ENCODE measurements around the gene BMF.
A peak's percentile ranks its signal among the peaks of the same experiment; 100 is the strongest.

The BMF gene

GRCh38 chr15:40072216-40072990, 36.3 kb downstream of the BMF start:
- Mint-ChIP-seq H3K27ac (no peak overlapping the region), H3K4me3 (no peak overlapping the region), H3K36me3 (peaks cover 8% of the 10 kb centered on the region), H3K9me3 (no peaks in the 10 kb centered on the region), H3K4me1 (peaks cover 17% of the 10 kb centered on the region)
- ATAC-seq = no peak
- DNase-seq (ENCODE audit: low spot score in 2 of 2) = no peak

GRCh38 chr15:40070608-40071218, 38.0 kb downstream of the BMF start:
- ATAC-seq (no peak), DNase-seq (ENCODE audit: low spot score in 2 of 2) (no peak)
- peaks cover 8% of the 10 kb centered on the region for H3K36me3 Mint-ChIP-seq
- peaks cover 17% of the 10 kb centered on the region for H3K4me1 Mint-ChIP-seq
- H3K4me3 Mint-ChIP-seq = no peak overlapping the region
- H3K27ac Mint-ChIP-seq = no peak overlapping the region
- H3K9me3 Mint-ChIP-seq = no peaks in the 10 kb centered on the region

- peaks cover 8% of the 10 kb centered on the region for H3K36me3 Mint-ChIP-seq
- no peak overlapping the region for H3K27ac Mint-ChIP-seq
- no peak for DNase-seq (ENCODE audit: low spot score in 2 of 2)
Observed at GRCh38 chr15:40070166-40070557, 38.5 kb downstream of the BMF start.

DNA sequence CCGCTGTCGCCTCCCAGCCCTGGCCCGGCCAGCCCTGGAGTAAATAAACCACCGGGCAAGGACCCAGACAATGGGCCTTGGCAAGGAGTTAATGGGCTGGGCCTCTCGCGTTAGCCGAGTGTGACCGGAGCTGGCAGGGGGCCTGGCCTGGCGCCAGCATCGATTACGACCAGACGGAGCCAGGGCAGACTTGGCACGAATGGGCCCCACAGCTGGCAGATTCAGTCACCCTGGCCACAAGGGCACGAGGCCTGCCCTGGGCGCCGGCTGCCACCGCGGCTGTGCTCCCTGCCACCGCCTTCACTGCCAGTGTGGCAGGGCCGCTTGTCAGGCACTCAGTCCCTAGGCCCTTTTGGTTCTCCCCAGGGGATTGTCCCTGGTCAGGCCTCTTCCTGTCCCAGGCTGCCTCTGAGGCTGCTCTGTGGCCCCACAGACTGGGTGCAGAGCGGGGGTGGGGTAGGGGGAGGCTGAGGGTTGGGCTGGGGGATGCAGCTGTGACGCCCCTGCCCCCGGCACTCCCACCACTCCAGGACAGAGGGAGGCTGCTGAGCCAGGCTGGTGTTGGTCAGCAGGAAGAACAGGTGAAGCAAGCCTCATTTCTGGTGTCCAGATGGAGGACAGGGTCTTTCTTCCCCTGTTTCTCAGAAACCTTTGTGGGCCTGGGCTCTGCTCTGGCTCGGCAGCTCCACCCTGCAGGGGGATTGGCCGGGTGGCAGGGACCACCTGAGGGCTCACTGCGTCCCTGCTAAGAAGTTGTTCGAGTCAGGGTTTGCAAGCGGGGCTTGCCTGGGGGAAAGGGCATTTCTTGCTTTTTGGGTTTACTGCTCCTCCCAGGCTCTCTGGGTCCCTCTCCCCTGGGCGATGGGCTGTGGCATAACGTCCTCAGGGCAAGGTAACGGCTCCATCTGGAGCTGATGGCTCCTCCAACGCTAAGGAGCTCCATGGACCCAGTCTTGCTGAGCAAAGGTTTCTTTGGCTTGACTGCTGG, 39.2 kb downstream of the BMF start:
- no peak overlapping the region for H3K4me3 Mint-ChIP-seq
- H3K27ac Mint-ChIP-seq = no peak overlapping the region
- ATAC-seq (peak; percentile 46), DNase-seq (ENCODE audit: low spot score in 2 of 2) (no peak)
- H3K9me3 Mint-ChIP-seq = no peaks in the 10 kb centered on the region
- H3K36me3 Mint-ChIP-seq = peaks cover 12% of the 10 kb centered on the region
- peaks cover 18% of the 10 kb centered on the region for H3K4me1 Mint-ChIP-seq

More at GRCh38 chr15:40070166-40070557, 38.5 kb downstream of the BMF start:
- no peak for ATAC-seq
- H3K4me1 Mint-ChIP-seq = peaks cover 11% of the 10 kb centered on the region
- H3K9me3 Mint-ChIP-seq = no peaks in the 10 kb centered on the region
- no peak overlapping the region for H3K4me3 Mint-ChIP-seq

DNA sequence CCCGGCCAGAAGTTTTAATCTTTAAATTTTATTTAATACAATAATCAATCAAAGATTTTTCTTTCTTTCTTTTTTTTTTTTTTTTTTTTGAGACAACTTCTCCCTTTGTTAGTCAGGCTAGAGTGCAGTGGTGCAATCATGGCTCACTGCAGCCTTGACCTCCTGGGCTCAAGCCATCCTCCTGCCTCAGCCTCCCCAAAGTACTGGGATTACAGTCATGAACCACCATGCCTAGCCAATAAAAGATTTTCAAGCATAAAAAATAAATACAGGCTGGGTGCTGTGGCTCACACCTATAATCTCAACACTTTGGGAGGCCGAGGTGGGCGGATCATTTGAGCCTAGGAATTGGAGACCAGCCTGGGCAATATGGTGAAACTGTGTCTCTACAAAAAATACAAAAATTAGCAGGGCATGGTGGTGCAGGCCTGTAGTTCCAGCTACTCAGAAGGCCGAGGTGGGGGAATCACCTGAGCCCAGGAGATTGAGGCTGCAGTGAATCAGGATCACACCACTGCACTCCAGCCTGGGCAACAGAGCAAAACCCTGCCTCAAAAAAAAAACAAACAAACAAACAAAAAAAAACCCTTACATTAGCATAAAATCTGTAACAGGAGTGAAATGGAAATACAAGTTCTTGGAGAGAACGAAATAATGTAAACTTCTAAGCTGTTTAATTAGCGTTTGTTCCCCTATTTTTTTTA, 40.6 kb downstream of the BMF start:
- Mint-ChIP-seq H3K4me3 (no peak overlapping the region), H3K36me3 (peaks cover 6% of the 10 kb centered on the region), H3K27ac (no peak overlapping the region), H3K9me3 (no peaks in the 10 kb centered on the region), H3K4me1 (peaks cover 15% of the 10 kb centered on the region)
- DNase-seq (ENCODE audit: low spot score in 2 of 2) (no peak), ATAC-seq (no peak)

DNA sequence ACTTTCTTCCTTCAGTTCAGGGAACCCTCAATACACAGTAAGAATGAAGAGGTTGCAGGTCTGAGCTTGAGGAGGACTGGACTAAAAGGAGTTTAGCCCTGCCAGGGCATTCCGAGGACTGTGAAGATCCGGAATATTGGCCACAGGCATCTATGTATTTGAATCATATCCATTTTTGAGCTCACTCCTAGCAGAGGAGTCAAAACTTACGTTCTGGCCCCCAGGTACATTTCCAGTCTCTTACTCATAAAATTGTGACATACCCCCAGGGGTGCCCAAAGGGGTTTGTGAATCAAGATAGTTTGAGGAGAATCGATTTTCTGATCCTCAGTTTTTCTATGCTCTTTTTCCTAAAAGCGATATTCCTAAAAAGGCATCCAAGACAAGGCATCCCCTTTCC, 42.1 kb downstream of the BMF start:
- no peak for ATAC-seq
- Mint-ChIP-seq H3K27ac (no peak overlapping the region), H3K9me3 (no peaks in the 10 kb centered on the region), H3K4me3 (no peak overlapping the region), H3K4me1 (peaks cover 15% of the 10 kb centered on the region), H3K36me3 (peaks cover 6% of the 10 kb centered on the region)
- no peak for DNase-seq (ENCODE audit: low spot score in 2 of 2)

GRCh38 chr15:40065166-40065565, 43.5 kb downstream of the BMF start:
- no peaks in the 10 kb centered on the region for H3K9me3 Mint-ChIP-seq
- DNase-seq (ENCODE audit: low spot score in 2 of 2) = no peak
- peaks cover 6% of the 10 kb centered on the region for H3K36me3 Mint-ChIP-seq
- no peak overlapping the region for H3K4me3 Mint-ChIP-seq
- ATAC-seq = no peak
- H3K4me1 Mint-ChIP-seq = peaks cover 15% of the 10 kb centered on the region
- H3K27ac Mint-ChIP-seq = no peak overlapping the region

GRCh38 chr15:40064231-40064894, 44.3 kb downstream of the BMF start:
- H3K4me1 Mint-ChIP-seq = peaks cover 15% of the 10 kb centered on the region
- ATAC-seq (no peak), DNase-seq (ENCODE audit: low spot score in 2 of 2) (no peak)
- H3K4me3 Mint-ChIP-seq = no peak overlapping the region
- no peaks in the 10 kb centered on the region for H3K9me3 Mint-ChIP-seq
- peaks cover 6% of the 10 kb centered on the region for H3K36me3 Mint-ChIP-seq
- no peak overlapping the region for H3K27ac Mint-ChIP-seq

- no peak overlapping the region for H3K4me3 Mint-ChIP-seq
Observed at GRCh38 chr15:40063563-40064011, 45.1 kb downstream of the BMF start.

DNA sequence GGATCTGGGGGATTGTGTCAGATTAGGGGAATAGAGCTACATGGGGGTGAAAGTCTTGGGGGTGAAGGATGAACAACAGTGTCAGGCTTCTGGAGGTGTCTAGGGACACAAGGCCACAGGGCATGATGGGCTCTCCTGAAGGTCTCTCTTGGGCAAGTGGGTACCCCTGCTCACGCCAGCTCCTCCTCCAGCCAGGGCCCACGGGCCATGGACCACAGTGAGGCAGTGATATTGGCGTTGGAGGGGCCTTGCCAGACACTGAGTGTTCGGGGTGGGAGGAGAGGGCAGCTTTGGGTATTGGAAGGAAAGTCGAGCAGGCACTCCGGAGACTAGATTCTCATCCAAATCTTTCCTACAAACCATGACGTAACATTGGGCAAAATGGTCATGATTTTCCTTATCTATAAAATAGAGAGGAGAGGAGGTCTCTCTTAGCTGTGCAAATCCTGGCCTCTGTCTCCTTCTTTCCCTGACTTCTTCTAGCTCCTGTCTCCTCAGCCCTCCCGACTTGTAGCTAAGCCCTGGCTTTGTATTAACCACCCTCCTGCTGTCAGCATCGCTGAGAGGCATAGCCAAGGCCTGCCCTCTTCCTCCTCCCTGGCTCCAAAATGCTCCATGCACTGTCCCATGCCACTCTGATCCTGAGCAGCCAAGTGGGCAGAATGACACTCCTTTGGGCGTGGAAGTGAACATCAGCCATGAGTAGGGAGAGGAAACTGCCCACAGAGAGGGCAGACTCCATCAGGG, 45.7 kb downstream of the BMF start:
- Mint-ChIP-seq H3K4me3 (no peak overlapping the region), H3K36me3 (peaks cover 15% of the 10 kb centered on the region), H3K27ac (no peak overlapping the region), H3K9me3 (no peaks in the 10 kb centered on the region), H3K4me1 (peaks cover 25% of the 10 kb centered on the region)
- DNase-seq (ENCODE audit: low spot score in 2 of 2) = no peak
- ATAC-seq = no peak

More at GRCh38 chr15:40063563-40064011, 45.1 kb downstream of the BMF start:
- DNase-seq (ENCODE audit: low spot score in 2 of 2) (no peak), ATAC-seq (no peak)
- no peak overlapping the region for H3K27ac Mint-ChIP-seq
- no peaks in the 10 kb centered on the region for H3K9me3 Mint-ChIP-seq
- peaks cover 19% of the 10 kb centered on the region for H3K4me1 Mint-ChIP-seq
- H3K36me3 Mint-ChIP-seq = peaks cover 11% of the 10 kb centered on the region

GRCh38 chr15:40061212-40061901, 47.3 kb downstream of the BMF start:
- no peak overlapping the region for H3K4me3 Mint-ChIP-seq
- H3K36me3 Mint-ChIP-seq = peaks cover 15% of the 10 kb centered on the region
- DNase-seq (ENCODE audit: low spot score in 2 of 2) (peak in 1 of 2 donors; percentile 80), ATAC-seq (peak; percentile 97)
- no peak overlapping the region for H3K27ac Mint-ChIP-seq
- no peaks in the 10 kb centered on the region for H3K9me3 Mint-ChIP-seq
- H3K4me1 Mint-ChIP-seq = peaks cover 31% of the 10 kb centered on the region

DNA sequence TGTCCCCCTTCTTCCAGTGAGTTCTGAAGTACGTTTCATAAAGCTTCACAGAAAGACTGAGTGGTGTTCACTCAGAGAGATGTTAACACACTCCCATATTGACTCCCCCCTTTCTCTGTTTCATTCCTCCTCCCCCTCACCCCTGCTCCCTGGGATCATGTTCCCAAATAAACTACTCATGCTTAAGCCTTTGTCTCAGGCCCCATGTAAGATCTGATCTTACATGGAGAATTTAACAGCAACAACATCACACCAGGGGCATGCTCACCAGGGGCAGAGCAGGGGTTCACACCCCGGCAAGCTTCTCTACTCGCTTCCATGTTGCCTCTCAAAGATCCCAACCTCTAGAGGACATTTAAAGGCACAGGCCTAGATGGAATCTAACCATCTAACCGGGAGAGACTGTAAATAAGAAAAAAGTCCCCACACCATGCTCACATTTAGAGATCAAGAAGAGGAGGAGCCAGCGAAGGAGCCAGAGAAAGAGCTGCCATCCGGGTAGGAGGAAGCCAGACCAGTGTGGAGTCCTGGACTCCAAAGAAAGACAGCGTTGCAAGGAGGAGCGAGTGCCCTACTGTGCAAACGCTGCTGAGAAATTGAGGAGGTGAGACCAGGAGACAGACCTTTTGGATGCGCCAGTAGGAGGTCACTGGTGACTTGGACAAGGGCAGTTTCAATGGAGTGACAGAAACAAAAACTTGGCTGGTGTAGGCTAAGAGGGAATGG, 48.3 kb downstream of the BMF start:
- no peak overlapping the region for H3K4me3 Mint-ChIP-seq
- peaks cover 15% of the 10 kb centered on the region for H3K36me3 Mint-ChIP-seq
- H3K27ac Mint-ChIP-seq = no peak overlapping the region
- no peak for ATAC-seq
- no peaks in the 10 kb centered on the region for H3K9me3 Mint-ChIP-seq
- no peak for DNase-seq (ENCODE audit: low spot score in 2 of 2)
- peaks cover 36% of the 10 kb centered on the region for H3K4me1 Mint-ChIP-seq

- Mint-ChIP-seq H3K27ac (no peak overlapping the region), H3K4me1 (peaks cover 39% of the 10 kb centered on the region)
- no peak for ATAC-seq
Observed at GRCh38 chr15:40059821-40060220, 48.9 kb downstream of the BMF start.

More at GRCh38 chr15:40059821-40060220, 48.9 kb downstream of the BMF start:
- Mint-ChIP-seq H3K9me3 (no peaks in the 10 kb centered on the region), H3K36me3 (peaks cover 14% of the 10 kb centered on the region), H3K4me3 (no peak overlapping the region)
- DNase-seq (ENCODE audit: low spot score in 2 of 2) = no peak
